ENCODE measurements around the gene KLHL1.
A peak's percentile ranks its signal among the peaks of the same experiment; 100 is the strongest.

Gene KLHL1

DNA sequence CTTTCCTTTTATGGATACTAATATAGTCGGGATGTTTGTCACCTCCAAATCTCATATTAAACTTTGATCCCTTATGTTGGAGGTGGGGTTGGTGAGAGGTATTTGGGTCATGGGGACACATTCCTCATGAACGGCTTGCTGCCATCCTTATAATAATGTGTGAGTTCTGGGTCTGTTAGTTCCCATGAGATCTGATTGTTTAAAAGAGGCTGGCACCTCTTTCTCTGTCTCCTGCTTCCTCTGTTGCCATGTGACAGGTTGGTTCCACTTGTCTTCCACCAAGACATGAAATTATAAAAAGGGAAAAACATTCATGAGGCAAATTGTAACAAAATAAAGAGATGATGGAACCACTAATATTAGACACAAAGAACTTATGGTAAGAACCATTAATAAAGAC lies 108.4 kb downstream of the KLHL1 start:
- DNase-seq: no peak

DNA sequence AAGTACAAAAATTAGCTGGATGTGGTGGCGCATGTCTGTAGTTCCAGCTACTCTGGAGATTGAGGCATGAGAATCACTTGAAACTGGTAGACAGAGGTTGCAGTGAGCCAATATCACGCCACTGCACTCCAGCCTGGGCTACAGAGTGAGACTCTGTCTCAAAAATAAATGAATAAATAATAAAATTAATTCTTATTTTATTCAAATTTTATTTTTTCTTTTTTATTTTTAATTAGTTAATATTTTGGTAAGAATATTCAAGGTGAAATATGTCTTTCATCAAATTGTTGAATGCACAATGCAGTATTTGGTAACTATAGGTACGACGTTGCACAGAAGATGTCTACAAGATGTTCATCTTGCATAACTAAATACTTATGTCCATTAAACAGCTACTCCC lies 111.2 kb downstream of the KLHL1 start:
- DNase-seq: no peak

DNA sequence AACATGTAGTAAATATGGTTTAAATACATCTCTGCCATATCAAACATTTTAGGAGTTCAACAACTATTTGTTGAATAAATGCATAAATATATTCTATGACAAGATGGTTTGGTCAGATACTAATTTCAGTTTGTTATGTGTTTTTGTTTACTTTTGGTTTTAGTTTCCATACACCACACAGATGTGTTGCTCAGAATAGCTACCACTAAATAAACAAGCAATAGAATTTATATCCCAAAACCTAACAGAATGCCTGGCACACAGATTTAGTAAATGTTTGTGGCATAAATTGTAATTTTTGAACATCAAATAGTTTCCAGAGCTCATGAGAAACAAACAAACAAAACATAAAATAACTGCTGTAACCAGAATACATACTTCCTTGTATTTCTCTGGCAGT lies 127.5 kb downstream of the KLHL1 start:
- DNase-seq: no peak

DNA sequence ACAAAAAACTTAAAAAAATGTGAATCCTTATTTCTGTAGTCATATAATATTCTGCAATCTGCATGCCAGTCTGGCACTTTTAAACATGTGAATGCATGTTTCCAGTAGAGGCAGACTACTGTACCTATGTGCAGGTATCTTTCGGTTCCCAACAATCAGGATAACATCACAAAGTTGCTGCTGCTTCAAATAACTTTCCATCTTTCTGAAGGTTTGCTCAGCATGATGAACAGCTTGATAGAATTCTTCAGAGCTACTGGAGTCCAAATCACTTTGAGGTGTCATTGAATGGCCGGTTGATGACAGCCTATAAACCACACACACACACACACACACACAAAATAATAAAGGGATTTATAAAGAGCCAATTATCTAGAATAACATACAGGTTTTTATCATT lies 132.8 kb downstream of the KLHL1 start:
- no peak for DNase-seq

DNA sequence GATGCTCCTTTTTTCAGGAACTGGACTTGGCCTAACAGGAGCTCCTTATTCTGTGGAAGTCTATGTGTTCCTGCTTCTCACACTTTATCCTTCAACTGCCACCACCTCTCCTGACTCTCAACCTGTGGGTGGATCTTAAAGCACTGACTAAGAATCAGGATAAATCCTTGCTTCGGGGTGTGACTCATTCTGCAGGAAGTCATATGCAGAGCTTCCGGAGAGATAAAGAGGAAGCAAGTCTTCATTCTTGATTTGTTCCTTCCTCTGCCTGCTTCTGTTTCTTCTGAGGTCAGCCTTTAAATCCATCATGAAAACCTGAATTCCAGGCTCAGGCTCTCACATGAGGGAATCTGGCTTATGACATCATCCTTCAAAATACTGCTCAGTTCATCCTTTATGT lies 137.7 kb downstream of the KLHL1 start:
- no peak for DNase-seq

DNA sequence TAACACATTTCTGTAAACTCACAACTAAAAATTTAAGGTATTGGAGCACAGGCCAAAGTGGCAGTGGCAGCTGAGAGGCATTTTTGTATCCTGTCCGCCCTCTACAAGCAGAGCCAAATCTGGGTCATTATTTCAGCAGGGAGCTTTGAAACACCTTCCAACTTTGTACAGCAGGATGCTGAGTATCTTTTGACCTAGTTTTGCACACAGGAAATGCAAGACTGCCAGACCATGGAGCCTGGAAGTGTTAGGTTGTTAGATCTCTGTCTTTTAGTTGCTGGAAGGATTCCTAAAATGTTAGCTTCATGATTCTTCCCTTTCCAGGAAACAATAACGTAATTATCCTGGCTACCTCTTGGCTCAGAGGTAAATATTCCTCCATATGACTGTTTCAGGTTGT lies 149.2 kb downstream of the KLHL1 start:
- DNase-seq: no peak

DNA sequence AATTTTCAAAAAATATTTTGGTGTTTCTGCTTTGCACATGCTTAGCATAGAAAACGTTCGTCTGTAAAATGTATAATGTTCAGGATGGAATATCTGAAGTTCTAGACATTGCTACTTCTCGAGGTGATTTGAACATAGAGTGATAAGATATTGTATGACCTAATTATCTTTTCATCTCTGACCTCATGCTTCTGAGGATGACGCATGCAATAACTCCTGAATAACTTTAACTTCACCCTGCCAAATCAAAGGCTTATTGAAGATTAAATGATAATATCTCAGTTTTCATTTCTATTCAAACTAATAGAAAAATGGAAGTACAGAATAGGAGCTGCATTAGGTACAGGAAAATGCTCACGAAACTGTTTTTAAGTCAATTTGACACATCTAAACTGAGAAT lies 151.4 kb downstream of the KLHL1 start:
- DNase-seq: no peak

DNA sequence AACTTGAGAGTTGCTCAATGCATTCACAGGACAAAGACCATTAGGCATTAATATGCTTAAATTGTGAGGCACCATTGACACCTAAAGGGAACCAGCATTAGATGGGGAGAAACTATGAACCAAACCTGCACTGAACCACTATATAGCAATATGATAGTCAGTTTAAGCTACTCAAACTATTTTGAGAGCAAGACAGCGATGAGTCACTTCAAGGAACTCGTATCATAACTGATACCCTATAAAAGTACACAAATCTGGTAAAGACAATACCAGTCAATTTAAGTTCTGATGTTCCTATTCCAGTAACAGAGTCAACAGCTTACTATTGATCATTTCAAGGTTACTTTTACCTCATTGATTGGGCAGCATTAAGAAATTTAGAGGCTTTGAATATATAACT lies 151.9 kb downstream of the KLHL1 start:
- no peak for DNase-seq

DNA sequence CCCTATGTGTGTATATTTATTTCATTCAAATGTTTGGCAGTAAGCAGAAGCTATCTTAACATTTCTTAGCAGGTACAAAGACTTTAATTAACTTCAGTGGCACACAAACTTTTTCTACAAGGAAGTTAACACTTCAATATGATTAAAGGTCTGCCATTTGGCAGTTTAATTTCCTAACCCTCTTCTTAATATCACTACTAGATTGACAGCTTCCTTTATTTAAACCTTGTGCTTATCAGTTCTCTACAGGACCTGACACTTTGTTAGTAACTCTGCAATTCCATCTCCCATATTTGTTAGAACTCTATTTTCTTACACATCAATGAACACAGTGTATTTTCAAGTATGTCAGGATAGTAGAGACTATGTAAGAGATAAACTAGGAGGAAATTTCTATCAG lies 153.0 kb downstream of the KLHL1 start:
- no peak for DNase-seq

DNA sequence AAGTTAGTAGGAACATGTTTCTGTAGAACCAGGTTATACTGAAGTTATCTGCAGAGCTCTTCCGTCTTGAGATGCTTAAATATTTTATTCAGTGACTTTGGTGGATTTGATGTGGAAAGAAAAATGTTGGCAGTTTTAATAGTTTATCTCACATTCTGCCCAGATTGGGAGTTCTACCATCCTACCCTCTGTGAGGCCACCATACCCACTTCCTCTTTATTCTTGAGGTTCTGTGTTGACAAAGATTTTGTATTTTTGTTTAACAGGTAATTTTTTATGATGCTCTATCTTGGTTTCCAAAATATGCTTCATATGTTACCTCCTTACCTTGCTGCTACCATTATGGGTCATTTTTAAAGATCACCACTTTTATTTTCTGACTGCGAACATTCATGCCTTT lies 156.8 kb downstream of the KLHL1 start:
- DNase-seq: no peak

DNA sequence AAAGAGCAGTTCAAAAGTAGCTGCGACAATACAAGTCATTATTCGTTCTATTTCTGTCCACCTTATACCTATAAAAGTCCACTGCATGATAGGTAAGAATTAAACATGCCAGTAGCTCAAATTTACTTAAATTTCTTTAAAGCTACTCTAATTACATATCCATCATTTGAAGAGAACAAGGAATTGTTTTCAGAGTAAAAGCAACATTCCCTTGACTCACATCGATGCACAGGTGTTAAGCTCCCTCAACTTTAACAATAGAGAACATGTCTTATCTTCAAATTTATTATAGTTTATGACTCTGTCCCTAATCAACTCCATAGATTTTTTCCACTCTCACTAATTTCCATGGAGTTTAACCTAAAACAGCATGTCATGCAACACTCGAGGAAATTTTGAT lies 158.1 kb downstream of the KLHL1 start:
- DNase-seq: no peak

DNA sequence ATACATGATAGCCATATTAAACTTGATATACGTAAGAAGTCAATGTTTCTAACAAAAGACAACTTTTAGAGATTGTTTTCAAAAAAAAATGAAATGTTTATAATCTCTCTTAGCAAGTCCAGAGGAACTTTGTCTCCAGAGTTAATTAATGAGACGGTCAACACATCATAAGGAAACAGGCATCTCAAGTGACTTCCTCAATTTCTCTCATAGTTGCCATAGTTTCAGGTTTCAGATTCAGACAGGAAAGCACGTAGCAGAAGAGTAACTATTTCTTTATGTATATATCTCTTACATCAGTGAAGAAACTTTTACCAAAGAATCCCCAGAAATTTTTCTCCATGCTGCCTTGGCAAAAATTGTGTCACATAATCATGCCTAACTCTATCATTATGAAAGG lies 160.2 kb downstream of the KLHL1 start:
- no peak for DNase-seq

DNA sequence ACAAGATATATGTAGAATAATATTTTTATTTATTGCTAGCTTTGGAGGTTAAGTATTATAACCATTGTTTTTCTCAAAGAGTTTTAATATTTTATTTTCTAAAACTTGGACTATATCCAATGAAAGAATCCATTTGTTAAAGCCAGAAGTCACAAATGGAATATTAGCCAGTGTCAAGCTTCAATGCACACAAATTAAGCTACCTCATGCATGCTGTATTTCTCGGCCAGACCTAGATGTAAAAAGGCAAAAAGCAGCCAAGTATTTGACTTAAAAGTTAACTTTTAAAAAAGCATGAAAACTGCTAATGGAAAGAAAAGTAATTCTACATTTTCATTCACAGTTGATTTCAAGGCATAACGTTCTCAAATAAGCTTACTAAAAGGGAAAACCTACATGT lies 160.7 kb downstream of the KLHL1 start:
- DNase-seq: peak; percentile 52

DNA sequence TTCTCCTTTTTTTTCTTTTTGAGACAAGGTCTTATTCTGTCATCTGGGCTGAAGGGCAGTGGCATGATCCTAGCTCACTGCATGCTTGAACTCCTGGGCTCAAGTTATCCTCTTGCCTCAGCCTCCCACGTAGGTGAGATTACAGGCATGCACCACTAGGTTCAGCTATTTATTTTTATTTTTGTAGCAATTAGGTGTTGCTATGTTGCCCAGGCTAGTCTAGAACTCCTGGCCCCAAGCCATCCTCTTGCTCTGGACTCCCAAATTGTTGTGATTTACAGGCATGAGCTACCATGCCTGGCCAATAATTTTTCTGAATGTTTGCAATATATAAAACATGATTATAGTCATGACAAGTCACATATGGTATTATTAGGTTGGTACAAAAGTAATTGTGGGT lies 161.7 kb downstream of the KLHL1 start:
- no peak for DNase-seq

DNA sequence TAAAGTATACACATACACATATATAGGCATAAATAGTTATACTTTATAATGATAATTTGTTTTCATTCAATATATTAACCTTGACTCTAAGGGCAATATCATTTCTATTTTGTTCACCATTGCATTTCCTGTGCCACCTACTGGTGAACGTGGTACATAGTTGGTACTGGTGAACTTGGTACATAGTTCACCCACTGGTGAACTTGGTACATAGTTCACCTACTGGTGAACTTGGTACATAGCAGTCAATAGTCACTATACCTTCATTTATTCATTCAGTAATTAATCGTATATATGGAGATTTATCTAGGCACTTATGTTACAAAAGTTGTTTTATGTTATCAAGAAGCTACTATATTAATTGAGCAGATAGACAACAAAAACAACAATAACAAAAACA lies 173.2 kb downstream of the KLHL1 start:
- DNase-seq: no peak

DNA sequence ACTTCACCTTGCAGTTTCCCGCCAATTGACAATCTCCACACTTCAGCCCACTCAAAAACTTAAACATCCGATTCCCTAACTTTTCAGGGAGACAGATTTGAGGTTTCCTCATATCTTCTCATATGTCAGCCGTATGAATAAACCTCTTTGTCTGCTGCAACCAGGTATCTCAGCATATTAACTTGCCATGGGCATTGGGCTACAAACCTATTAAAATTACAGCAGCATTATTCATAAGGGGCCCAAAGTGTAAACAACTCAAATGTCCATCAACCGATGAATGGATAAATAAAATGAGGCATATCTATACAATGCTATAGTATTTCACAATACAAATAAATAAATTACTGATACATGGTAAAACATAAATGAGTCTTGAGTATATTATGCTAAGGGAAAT lies 180.0 kb downstream of the KLHL1 start:
- DNase-seq: no peak

DNA sequence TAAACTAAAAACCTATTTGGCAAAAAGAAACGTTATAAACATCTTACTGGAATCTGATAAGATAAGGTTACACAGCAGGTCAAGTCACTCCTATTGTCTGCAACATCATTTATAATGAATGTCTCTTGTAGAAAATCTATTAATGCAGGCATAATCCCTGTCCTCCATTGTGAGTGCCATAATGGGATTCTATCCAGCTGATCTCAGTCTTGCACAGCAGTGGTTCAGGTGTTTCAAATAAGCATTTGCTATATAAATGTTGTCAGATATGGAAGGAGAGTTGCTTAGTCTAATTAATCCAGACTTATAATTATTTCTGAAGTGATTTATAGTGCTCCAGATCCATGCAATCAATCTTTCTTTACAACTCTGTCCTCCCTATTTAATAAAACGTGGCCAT lies 187.1 kb downstream of the KLHL1 start:
- no peak for DNase-seq

DNA sequence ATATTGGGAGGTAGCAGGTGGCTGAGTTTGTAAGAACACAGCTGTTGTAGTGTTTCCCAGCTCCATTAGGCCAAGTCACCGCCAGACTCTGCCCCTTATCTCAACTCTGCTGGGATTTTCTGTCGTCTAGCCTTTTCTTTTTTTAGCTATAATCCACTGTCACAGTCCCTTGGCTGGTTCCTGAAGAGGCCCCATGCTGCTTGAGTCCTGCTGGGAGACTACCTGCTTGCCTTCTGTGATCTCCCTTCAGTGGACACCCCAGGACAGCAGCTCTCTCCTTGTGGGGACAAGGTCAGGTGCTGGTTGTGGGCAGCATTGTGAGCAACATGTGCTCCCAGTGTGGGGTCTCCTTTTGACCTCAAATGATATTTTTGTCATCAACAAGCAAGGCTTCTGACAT lies 195.6 kb downstream of the KLHL1 start:
- no peak for DNase-seq

DNA sequence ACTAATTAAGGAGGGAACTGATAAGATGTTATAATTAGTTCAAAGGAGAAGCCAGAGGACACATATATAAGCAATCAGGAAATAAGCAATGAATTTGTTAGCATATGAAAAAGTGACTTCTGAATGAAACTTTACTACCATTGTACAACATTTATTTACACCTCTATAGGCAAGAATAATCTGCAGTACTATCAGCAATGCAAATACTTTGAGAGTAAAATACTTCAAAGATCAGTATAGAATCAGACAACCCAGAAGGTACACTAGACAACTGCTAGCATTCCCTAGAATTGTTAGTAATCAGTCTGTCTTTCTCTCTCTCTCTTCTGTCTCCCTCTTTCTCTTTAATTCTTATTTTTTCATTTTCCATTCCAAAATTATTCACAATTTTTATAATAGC lies 197.5 kb downstream of the KLHL1 start:
- DNase-seq: peak; percentile 33

DNA sequence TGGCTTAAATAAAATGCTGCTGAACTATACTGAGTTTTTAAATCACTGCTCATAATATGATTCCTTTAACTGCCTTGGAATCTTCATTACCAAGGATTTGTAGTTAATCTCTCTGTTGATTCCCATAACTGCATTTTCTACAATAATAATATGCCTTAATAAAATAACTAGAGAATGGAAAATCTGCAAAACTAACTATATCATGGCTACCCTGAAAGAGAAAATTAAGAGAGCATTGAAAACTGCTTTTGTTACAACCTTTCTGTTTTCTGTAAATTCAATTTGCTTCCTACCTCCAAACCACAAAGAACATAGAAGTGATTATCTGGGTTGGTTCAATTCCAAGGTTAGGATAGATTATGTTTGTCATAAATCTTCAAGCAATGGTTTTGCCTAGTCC lies 203.5 kb downstream of the KLHL1 start:
- no peak for DNase-seq

DNA sequence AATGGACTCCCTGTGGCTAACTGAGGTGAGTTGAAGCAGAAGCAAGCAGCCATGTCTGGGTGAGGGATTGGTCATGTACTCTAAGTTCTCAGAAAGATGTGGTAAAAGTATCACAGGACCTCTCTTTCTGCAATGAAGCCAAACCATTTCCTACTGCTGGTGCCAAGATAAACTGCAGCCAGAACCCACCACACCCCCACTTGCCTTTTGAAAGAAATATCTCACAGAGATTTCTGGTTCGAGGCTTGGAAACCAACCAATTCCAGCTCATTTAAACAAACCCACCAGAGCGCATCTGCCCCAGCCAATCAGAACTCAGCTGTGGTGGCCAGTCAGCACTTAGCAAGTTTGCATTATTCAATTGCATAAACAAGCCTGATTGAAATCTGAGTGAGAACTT lies 205.2 kb downstream of the KLHL1 start:
- DNase-seq: no peak

DNA sequence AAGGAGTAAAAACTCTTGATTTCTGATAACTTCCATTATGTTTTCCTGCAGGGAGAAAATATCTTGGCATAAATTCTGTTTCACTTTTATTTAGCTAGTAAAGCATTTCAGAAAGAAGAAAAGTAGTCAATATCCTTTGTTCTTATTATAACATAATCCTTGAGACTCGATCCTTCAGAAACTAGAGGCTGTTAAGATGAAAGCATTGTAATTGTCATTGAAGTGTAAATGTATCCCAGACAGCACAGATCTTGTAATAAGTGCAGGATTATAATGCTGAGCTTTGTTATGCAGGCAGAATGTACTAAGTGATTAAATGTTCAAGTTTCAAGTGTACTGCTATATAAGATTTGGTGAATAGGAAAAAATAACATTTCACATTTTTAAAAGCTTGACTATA lies 225.8 kb downstream of the KLHL1 start:
- peak; percentile 2 for DNase-seq

DNA sequence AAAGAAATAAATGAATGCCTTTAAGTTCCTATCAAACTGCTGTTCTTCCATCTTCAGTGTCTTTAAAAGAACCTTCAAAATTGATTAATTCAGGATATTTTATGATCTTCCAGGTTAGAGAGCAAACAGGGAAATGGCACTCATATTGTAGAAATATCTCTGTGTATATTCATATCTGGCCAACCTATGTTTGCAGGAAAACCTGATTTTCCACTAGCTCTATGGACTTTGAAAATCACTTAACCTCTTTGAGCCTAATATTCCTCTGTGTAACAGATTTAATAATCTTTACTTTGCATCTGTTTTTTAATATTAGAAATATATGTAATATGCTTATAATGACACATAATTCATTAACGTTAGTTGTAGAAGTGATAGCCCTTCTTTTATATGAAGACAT lies 228.3 kb downstream of the KLHL1 start:
- no peak for DNase-seq

DNA sequence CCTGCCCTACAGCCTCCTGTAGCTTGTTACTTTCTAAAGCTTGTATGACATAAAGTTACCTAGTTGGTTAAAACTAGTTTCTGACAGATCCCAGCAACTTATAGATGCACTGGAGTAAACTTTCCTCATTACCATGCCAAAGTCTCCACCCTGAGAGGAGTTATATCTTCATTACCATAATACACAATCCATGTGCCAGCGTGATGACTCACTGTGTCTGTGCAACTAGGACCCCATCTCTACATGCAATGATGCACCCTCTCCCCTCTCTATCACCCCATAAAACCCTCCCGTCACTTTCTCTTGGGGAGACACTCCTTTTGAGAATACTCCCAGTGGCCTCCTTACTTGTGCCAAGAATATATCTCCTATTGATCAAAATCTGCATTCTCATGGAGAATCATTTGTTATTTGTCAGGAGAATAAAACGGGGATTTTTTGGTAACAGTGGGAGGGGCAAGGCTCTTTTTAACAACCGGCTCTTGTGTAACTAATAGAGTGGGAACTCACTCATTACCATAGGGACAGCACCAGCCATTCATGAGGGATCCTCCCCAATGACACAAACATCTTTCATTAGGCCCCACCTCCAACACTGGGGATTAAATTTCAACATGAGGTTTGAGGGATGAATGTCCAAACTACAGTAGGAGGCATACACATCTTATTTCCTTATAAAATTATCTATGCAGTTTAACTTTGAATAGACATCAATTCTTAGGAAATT lies 235.8 kb downstream of the KLHL1 start:
- no peak for DNase-seq

DNA sequence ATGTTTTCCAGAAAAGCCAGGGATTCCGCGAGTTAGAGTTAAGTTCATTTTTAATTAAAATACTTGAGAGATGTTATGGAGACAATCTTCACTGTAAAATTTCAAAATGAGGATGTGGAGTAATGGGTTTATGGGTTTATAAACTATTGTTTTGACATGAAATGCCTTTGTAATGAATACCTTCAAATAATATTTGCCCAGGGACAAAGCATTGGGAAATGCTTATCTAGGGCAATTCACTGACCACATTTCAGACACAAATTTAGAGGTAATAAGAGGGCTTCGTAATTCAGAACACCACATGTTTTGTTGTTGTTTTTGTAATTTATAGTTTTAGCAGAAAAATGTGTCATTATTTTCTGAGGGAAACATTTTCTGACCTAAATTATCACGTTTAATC lies 241.7 kb downstream of the KLHL1 start:
- no peak for DNase-seq

All from DMS79 treated with DMSO at 0.1 percent for 48 hours (cell line).